SK-N-SH (cell line): ENCODE results near the gene NHSL1.

Experiments
- EP300 ChIP-seq, 2 experiments: IDR thresholded peaks; 2 replicates each; pipeline versions ENCODE4 v1.4.0 to v1.6.1; 2012; ENCODE audit warnings: borderline replicate concordance in 1 of 2, low read depth in 1 of 2, low read length in 1 of 2
- POLR2AphosphoS5 ChIP-seq: IDR thresholded peaks from 2 replicates; pipeline ENCODE4 v1.6.1; 2012; ENCODE audit warnings: low read depth, low read length
- RAD21 ChIP-seq: IDR thresholded peaks from 2 replicates; pipeline ENCODE4 v1.6.1; 2012; ENCODE audit warnings: mild to moderate bottlenecking, low read length
- SMC3 ChIP-seq: IDR thresholded peaks from 2 replicates; pipeline ENCODE4 v1.6.1; 2012; ENCODE audit warnings: low read depth, low read length, improper control_type of control experiment
- TAF1 ChIP-seq: IDR thresholded peaks from 2 replicates; pipeline ENCODE4 v1.6.1; 2012; ENCODE audit warnings: low read depth, mild to moderate bottlenecking, low read length, moderate library complexity, borderline replicate concordance
- TEAD4 ChIP-seq: IDR thresholded peaks from 2 replicates; pipeline ENCODE4 v1.4.0; 2012; ENCODE audit warnings: mild to moderate bottlenecking, borderline replicate concordance; ENCODE audit not compliant: insufficient read depth
- TF ChIP-seq, protein P1 (sequence below): fragments of 200-600 bp; sonication (generic); IDR thresholded peaks from 2 replicates; pipeline ENCODE4 v1.6.1; 2017; ENCODE audit warnings: antibody characterized with exemption, mild to moderate bottlenecking, moderate library complexity
- TF ChIP-seq, protein P2 (sequence below): fragments of 150-350 bp; IDR thresholded peaks from 2 replicates; pipeline ENCODE4 v1.6.1; 2016; ENCODE audit warnings: mild to moderate bottlenecking, low read depth, low read length
- TF ChIP-seq, protein P3 (sequence below): fragments of 150-350 bp; IDR thresholded peaks from 2 replicates; pipeline ENCODE4 v1.6.1; 2017; ENCODE audit warnings: antibody characterized with exemption, low read length, low read depth, borderline replicate concordance
- TF ChIP-seq, protein P4 (sequence below): IDR thresholded peaks from 2 replicates; pipeline ENCODE4 v1.4.0; 2012; ENCODE audit warnings: low read depth, borderline replicate concordance

DNA sequence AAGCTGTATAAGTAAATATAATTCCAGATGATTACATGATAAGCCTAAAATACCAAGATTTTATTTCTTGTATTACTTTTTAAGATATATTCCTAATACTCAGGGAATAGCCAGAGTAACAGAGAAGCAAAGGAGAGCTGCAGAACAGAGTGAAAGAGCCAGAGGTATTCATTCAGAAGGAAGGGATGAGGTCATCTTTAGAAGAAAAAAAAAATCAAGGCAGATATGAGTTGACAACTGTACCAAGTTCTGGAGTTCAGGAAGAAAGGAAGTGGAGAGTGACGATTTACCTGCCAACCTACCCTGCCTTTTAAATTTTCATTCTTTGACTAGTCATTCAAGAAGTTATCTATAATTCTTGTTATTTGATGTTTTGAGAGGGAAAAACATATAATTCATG, 28.8 kb upstream of the NHSL1 start:
- TF ChIP-seq RAD21 (no peak), EP300 (IDR thresholded peaks at IDR 0.05; ENCODE audit: borderline replicate concordance in 1 of 2, low read depth in 1 of 2, low read length in 1 of 2) (no peak), TAF1 (no peak), SMC3 (no peak), POLR2AphosphoS5 (no peak), TEAD4 (no peak)
- TF ChIP-seq, protein P1, sequence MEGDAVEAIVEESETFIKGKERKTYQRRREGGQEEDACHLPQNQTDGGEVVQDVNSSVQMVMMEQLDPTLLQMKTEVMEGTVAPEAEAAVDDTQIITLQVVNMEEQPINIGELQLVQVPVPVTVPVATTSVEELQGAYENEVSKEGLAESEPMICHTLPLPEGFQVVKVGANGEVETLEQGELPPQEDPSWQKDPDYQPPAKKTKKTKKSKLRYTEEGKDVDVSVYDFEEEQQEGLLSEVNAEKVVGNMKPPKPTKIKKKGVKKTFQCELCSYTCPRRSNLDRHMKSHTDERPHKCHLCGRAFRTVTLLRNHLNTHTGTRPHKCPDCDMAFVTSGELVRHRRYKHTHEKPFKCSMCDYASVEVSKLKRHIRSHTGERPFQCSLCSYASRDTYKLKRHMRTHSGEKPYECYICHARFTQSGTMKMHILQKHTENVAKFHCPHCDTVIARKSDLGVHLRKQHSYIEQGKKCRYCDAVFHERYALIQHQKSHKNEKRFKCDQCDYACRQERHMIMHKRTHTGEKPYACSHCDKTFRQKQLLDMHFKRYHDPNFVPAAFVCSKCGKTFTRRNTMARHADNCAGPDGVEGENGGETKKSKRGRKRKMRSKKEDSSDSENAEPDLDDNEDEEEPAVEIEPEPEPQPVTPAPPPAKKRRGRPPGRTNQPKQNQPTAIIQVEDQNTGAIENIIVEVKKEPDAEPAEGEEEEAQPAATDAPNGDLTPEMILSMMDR, result no peak
- TF ChIP-seq, protein P2, sequence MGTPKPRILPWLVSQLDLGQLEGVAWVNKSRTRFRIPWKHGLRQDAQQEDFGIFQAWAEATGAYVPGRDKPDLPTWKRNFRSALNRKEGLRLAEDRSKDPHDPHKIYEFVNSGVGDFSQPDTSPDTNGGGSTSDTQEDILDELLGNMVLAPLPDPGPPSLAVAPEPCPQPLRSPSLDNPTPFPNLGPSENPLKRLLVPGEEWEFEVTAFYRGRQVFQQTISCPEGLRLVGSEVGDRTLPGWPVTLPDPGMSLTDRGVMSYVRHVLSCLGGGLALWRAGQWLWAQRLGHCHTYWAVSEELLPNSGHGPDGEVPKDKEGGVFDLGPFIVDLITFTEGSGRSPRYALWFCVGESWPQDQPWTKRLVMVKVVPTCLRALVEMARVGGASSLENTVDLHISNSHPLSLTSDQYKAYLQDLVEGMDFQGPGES, result no peak
- TF ChIP-seq, protein P3, sequence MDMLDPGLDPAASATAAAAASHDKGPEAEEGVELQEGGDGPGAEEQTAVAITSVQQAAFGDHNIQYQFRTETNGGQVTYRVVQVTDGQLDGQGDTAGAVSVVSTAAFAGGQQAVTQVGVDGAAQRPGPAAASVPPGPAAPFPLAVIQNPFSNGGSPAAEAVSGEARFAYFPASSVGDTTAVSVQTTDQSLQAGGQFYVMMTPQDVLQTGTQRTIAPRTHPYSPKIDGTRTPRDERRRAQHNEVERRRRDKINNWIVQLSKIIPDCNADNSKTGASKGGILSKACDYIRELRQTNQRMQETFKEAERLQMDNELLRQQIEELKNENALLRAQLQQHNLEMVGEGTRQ, result no peak
- TF ChIP-seq, protein P4, sequence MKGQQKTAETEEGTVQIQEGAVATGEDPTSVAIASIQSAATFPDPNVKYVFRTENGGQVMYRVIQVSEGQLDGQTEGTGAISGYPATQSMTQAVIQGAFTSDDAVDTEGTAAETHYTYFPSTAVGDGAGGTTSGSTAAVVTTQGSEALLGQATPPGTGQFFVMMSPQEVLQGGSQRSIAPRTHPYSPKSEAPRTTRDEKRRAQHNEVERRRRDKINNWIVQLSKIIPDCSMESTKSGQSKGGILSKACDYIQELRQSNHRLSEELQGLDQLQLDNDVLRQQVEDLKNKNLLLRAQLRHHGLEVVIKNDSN, result no peak
